Upper lobe of left lung (tissue), 4 donors: ENCODE results near the gene HEATR5A.
"Not testable (repeated sequence)": the region's sequence is repeated elsewhere in the genome, so short reads cannot be mapped to it uniquely, and the experiment has no call there.

Experiments used
- CTCF ChIP-seq, 6 experiments: fragments of 450-650 bp in 4 of 6; fragments of 200-600 bp in 2 of 6; sonication (generic) in 2 of 6; IDR thresholded peaks; one replicate each; pipeline ENCODE4 v1.5.1; 2016 to 2019; ENCODE audit warnings: antibody characterized with exemption in 6 of 6
- EP300 ChIP-seq, 4 donors: sonication (generic); formaldehyde crosslinking; IDR thresholded peaks; one replicate each; pipeline ENCODE4 v1.5.1; 2017; ENCODE audit warnings: antibody characterized with exemption in 4 of 4, control low read depth in 2 of 4
- POLR2A ChIP-seq, 4 donors: fragments of 450-650 bp; IDR thresholded peaks; one replicate each; pipeline ENCODE4 v1.5.1; 2016 to 2017; ENCODE audit warnings: antibody characterized with exemption in 4 of 4, mild to moderate bottlenecking in 2 of 4

GRCh38 chr14:31257554-31258426, 162.6 kb downstream of the HEATR5A start:
- TF ChIP-seq EP300, POLR2A, CTCF (IDR thresholded peaks at IDR 0.05): not testable (repeated sequence)
